ENCODE measurements around the gene ETNK1.

ETNK1 gene

GRCh38 chr12:22635812-22636211, 10.8 kb downstream of the ETNK1 start:
- no peak for DNase-seq

GRCh38 chr12:22640851-22641250, 15.9 kb downstream of the ETNK1 start:
- DNase-seq, result no peak

- DNase-seq, result no peak
Measured at GRCh38 chr12:22641353-22642053, 16.5 kb downstream of the ETNK1 start.

- DNase-seq, result no peak
Measured at GRCh38 chr12:22648668-22649067, 23.7 kb downstream of the ETNK1 start.

- DNase-seq, result no peak
Measured at GRCh38 chr12:22653075-22653474, 28.1 kb downstream of the ETNK1 start.

- no peak for DNase-seq
Measured at GRCh38 chr12:22653791-22654190, 28.8 kb downstream of the ETNK1 start.

- DNase-seq, result no peak
Measured at GRCh38 chr12:22656376-22656775, 31.4 kb downstream of the ETNK1 start.

GRCh38 chr12:22656831-22657230, 31.9 kb downstream of the ETNK1 start:
- DNase-seq, result no peak

GRCh38 chr12:22657538-22657937, 32.6 kb downstream of the ETNK1 start:
- DNase-seq, result no peak

GRCh38 chr12:22658214-22658613, 33.2 kb downstream of the ETNK1 start:
- DNase-seq, result no peak

GRCh38 chr12:22662356-22662755, 37.4 kb downstream of the ETNK1 start:
- DNase-seq, result no peak

- no peak for DNase-seq
Measured at GRCh38 chr12:22665476-22665875, 40.5 kb downstream of the ETNK1 start.

GRCh38 chr12:22667122-22667521, 42.2 kb downstream of the ETNK1 start:
- DNase-seq, result no peak

GRCh38 chr12:22668441-22668840, 43.5 kb downstream of the ETNK1 start:
- no peak for DNase-seq

- DNase-seq, result no peak
Measured at GRCh38 chr12:22670762-22671161, 45.8 kb downstream of the ETNK1 start.

- no peak for DNase-seq
Measured at GRCh38 chr12:22672951-22673350, 48.0 kb downstream of the ETNK1 start.

- no peak for DNase-seq
Measured at GRCh38 chr12:22677781-22678574, 53.0 kb downstream of the ETNK1 start.

- DNase-seq, result no peak
Measured at GRCh38 chr12:22682663-22683062, 57.7 kb downstream of the ETNK1 start.

- no peak for DNase-seq
Measured at GRCh38 chr12:22683131-22683530, 58.2 kb downstream of the ETNK1 start.

- no peak for DNase-seq
Measured at GRCh38 chr12:22684140-22685118, 59.5 kb downstream of the ETNK1 start.

- no peak for DNase-seq
Measured at GRCh38 chr12:22686193-22686592, 61.2 kb downstream of the ETNK1 start.

- no peak for DNase-seq
Measured at GRCh38 chr12:22687361-22688076, 62.5 kb downstream of the ETNK1 start.

- no peak for DNase-seq
Measured at GRCh38 chr12:22689876-22690275, 64.9 kb downstream of the ETNK1 start.

All from activated naive CD4-positive, alpha-beta T cell treated with Interleukin-2 at 50 U/mL for 16 hours (primary cell).